Gastrocnemius medialis (tissue), 4 donors: ENCODE data around the gene DBN1.

Source experiments
- POLR2A ChIP-seq, 2 donors: fragments of 450-650 bp; IDR thresholded peaks; one replicate each; pipeline ENCODE4 v1.6.1; 2017; ENCODE audit warnings: antibody characterized with exemption in 2 of 2, mild to moderate bottlenecking in 2 of 2, moderate library complexity in 2 of 2
- TF ChIP-seq, protein P1 (sequence below), 5 experiments: fragments of 450-650 bp in 3 of 5; fragments of 200-600 bp in 2 of 5; sonication (generic) in 2 of 5; IDR thresholded peaks in 4 of 5; conservative IDR thresholded peaks in 1 of 5; 1 replicate in 4 of 5; 2 replicates in 1 of 5; pipeline ENCODE4 v1.5.1; 2016 to 2019; ENCODE audit warnings: antibody characterized with exemption in 5 of 5, mild to moderate bottlenecking in 3 of 5, moderate library complexity in 3 of 5

DNA sequence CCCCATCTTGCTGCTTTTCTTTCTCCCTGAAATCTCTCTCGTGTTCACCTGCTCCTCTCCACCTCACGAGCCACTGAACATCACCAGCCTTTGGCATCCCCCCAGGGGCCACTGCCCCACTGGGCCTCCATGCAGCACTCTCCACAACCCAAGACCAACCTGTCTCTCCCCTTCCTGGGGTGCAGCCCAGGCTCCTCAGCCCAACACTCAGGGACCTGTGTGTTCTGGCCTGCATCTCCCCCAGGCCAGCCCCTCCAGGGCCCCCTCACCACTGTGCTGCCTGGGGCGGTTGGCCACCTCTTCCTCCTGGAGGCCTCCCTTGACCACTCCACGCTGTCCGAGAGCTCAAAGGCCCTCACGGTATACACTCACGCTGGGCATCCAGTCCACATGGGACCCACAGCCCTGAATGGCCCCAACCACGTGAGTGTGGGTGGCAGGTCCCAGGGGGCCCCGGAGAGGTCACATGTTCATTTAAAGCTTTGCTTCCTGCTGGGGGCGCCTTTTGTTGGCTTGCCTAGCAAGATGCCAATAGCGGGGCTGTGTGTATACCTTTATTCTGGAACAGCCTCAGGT is 36.6 kb upstream of the DBN1 start:
- TF ChIP-seq, protein P1, sequence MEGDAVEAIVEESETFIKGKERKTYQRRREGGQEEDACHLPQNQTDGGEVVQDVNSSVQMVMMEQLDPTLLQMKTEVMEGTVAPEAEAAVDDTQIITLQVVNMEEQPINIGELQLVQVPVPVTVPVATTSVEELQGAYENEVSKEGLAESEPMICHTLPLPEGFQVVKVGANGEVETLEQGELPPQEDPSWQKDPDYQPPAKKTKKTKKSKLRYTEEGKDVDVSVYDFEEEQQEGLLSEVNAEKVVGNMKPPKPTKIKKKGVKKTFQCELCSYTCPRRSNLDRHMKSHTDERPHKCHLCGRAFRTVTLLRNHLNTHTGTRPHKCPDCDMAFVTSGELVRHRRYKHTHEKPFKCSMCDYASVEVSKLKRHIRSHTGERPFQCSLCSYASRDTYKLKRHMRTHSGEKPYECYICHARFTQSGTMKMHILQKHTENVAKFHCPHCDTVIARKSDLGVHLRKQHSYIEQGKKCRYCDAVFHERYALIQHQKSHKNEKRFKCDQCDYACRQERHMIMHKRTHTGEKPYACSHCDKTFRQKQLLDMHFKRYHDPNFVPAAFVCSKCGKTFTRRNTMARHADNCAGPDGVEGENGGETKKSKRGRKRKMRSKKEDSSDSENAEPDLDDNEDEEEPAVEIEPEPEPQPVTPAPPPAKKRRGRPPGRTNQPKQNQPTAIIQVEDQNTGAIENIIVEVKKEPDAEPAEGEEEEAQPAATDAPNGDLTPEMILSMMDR (IDR thresholded peaks at IDR 0.05 in 4 of 5, conservative IDR thresholded peaks at IDR 0.05 in 1 of 5): no peak
- no peak for TF ChIP-seq POLR2A (IDR thresholded peaks at IDR 0.05)
